GM19463 (cell line): ENCODE data around the gene NDUFS7.

Experiments used
- ATAC-seq: cut with Tn5 transposase; IDR thresholded peaks from one replicate; pipeline ENCODE4 v1.9.1; 2021; ENCODE audit warnings: mild to moderate bottlenecking, moderate library complexity; ENCODE audit not compliant: unreplicated experiment

Gene NDUFS7

DNA sequence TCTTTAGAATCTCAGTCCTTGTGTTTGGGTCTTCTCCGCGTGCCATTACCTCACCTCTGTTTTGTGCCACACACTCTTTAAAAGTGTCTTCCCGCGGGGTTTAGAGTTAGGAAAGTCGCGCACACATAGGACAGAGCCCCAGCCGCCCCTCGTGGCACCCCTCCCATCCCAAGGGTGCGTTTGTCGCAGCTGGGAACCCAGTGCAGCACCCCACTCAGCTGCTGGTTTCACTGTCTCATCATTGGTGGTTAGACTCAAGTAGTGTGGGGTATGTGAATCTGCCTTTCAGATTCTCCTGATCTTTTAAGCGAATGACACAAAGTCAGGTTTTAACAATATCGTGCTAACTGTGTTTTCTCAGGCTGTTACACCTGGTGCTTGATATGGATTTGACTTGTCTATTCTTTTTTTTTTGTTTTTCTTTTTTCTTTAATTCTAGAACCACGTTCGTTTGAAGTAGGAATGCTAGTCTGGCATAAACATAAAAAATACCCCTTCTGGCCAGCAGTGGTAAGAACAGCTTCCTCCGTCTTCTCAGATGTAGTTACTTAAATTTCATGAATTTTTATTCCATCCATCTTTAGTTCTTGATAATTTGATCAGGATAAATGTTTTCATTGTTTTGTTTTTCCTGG lies 19.5 kb upstream of the NDUFS7 start:
- no peak for ATAC-seq

DNA sequence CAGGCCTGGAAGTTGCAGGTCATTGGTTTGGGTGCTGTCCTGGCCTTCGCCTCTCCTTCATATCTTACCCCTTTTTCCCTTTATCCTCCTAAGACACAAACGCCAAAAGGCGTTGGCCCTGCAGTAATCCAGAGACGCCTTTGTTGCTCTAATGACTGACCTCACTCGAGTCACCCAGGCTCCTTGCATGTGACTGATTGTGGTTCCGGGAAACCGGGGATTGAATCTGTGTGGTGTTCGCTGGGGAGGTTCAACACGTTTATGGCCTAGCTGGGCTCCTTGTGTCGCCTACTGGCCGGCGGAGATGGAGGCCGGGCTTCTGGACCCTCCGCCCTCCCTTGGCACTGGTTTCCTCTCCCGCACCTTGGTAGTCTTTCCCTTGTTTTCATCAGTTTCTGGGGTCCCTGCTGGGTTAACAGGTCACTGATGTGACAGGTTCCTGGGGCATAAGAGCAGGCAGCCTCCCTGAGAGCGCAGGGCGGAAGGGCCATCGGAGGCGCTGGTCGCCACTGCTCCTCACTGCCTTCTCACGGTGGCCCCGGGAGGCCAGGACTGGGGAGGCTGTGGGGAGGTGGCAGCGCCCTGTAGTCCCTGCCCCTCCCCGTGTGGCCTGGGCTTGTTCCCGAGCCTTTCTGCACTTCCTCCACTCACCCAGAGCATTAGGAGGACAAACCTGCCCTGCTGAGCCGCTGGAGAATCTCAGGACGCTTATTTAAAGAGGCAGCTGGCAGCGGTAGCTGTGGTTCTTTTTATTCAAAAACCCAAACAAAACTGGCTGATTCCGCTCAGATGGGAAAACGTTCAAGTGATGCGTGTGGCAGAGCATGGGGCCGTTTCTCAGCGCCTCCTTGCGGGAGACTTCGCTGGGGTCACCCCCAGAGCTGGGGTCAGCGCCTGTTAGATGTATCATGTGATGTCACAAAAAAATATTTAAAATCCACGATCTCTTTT lies 18.1 kb upstream of the NDUFS7 start:
- ATAC-seq, result no peak

DNA sequence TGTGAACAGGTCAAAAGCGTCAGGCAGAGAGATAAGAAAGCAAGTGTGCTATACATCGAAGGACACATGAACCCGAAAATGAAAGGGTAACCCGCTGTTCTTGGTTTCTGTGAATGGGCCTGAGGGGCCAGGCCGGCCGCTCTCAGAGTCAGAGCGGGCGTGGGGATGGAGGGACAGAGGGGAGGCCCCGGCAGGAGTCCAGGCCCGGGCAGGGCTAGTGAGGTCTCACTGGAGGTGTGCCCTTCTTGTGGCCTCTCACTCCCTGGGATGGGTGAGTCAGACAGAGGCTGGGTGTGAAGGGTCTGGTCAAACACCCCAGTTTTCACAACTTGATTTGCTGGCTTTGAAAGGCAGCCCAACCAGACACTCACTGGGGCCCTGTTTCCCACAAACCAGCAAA lies 17.4 kb upstream of the NDUFS7 start:
- ATAC-seq, result no peak

DNA sequence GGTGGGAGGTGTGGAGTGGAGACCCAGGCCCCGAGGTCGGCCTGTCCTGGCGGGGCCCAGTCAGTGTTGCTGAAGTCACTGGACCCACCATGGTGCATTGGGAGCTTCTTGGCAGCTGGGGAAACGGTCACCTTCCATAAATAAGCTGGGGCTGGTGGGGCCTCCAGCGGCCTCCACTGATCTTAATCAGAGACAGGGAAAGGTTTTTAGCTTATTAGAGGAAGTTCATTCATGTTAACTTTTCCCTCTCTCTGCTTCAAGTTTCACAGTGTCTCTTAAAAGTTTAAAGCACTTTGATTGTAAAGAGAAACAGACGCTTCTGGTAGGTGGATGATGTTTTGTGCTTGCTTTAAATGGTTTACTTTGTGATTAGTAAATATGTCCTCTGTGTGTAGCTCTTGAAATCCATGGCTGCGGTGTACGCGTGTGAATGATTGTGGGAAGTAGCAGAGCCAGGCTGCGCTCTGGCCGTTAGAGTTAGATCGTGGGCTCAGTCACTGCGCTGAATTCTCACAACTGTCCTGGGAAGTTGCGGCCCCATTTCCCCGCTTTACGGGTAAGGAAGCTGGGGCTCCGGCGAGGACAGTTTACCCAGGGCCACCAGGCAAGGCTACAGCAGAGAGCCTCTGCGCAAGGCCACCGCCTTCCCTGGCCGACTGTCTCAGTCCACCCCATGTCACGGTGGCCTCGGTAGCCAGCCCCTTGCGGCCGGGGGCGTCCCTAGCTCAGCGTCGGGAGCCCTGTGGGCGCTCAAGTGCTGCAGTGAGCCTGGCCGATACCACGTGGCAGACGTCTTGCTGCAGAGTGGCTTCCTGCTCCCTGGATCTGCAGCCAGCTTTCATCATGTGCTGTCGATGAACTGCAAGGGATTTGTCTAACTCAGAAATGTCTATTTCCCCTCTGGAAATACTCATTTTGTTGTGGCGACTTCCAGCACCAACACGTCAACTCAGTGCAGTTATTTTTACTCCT lies 16.5 kb upstream of the NDUFS7 start:
- ATAC-seq, result no peak

DNA sequence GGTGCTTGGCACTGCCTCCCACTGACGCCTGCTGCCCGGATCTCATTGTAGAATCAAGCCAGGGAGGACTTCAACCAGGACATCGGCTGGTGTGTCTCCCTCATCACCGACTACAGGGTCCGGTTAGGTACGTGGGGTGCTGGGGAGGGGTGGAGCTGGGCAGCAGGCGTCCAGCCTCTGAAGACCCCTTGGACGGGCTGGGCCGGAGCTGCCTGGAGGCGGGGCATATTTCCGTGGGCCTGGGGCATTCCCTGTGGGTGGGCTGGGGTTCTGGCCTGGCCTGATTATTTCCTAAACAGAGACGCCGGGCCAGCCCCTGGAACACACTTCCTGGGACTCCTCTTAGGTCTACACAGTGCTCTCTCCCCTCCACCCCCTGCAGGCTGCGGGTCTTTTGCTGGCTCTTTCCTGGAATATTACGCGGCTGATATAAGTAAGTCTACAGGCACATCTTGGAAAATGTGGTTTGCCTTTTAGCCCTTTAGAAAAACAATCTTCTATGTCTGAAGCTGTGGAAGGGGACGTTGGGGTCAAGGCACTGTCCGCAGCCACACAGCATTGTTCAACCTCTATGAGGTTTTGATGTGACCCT lies 14.4 kb upstream of the NDUFS7 start:
- no peak for ATAC-seq

DNA sequence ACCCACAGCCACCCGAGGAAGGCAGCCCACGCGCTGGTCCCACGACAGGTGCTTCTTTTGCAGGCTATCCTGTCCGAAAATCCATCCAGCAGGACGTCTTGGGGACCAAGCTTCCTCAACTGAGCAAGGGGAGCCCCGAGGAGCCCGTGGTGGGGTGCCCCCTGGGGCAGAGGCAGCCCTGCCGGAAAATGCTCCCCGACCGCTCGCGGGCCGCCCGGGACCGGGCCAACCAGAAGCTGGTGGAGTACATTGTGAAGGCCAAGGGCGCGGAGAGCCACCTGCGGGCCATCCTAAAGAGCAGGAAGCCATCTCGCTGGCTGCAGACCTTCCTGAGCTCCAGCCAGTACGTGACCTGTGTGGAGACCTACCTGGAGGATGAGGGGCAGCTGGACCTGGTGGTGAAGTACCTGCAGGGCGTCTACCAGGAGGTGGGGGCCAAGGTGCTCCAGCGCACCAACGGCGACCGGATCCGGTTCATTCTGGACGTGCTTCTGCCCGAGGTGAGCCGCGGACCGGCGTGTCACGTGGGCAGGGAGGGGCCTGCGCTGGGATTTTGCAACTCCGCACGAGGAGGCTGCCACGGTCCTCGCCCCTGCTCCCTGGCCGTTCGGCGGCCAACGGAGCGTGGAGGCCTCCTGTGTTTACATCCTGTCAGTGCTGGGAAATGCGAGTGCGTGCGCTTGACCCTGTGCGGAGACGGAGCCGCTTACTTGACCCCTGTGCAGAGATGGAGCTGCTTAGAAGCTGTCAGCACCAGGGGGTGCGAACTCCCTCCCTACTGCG lies 12.9 kb upstream of the NDUFS7 start:
- no peak for ATAC-seq

DNA sequence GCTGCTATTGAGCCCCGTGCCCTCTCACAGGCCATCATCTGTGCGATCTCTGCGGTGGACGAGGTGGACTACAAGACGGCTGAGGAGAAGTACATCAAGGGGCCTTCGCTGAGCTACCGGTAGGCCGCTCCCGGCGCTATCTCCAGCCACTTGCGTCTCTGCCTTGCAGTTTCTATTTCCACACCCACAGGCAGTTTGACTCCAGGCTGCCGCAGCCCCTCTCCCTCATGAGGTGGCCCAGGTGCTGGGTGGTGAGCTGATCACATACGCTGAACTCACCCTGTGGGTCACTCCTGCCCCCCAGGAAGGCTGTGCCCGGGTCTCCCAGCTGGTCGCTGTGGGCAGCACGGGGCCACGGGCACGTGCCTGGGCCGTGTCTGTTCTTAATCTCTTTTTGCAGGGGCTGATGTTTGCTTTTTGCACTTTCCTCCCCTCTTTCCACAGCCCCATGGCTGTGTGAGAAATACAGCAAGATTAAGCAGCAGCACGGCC lies 10.6 kb upstream of the NDUFS7 start:
- ATAC-seq, result no peak

DNA sequence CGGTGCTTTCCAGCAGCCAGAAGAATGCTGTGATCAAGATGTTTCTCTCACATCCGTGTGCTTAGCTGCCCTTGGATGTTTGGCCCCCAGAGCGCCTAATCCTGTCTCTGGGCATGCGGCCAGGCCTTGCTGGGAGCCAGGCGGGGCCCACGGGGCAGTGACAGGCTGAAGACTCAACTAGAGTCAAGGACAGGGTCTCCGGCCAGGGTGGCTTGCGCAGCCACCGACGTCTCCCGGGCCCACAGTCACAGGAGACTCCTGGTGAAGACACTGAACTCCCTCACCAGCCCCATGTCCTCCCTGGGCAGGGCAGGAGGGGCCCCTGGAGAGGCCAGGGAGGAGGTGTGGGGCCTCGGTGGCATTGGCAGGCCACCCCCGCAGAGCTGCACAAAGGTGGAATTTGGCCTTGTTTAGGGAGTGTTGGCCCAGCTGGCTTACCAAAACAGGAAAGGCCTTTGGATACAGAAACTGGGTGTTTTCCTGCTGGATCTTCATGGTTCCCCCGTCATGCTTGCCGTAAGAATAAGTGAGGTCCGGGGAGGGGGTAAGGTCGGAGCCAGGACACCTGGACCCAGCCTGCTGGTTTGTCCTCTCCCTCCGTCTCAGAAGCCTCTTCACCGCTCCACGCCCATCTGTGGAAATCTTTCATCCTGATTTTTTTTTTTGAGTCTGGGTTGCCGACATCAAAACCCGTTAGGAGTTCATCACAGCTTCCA lies 10.0 kb upstream of the NDUFS7 start:
- no peak for ATAC-seq

DNA sequence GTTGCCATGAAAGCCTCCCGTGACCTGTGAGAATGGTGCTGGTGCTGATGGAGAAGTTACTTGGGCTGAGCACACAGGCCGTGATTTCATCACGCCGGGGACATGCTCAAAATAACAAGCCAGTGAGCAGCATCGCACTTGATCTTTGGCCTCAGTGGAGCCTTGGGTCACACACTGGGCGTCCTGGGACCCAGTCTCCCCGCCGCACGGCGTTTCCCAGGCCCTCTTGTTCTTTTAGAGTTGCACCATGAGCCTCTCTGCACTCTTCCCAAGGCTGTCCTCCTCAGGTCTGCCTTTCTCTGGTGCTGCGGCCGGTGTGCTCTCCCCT lies 9.5 kb upstream of the NDUFS7 start:
- ATAC-seq, result no peak

DNA sequence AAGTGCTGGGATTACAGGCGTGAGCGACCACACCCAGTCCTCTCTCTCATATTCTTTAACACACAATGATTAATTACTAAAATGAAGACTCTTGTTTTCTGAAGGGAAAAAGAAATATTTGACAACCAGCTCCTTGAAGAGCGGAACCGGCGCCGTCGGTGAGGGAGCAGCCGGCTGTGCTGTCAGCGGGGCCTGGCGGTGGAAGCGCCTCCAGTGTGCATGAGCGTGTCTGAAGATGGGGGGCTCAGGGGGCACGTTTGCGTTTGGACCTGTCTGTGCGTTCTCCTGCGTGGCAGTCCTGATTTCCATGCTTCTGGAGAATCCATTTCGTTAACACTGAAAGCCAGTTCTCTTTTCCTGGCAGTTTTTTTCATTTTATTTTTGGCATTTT lies 7.3 kb upstream of the NDUFS7 start:
- ATAC-seq, result no peak

DNA sequence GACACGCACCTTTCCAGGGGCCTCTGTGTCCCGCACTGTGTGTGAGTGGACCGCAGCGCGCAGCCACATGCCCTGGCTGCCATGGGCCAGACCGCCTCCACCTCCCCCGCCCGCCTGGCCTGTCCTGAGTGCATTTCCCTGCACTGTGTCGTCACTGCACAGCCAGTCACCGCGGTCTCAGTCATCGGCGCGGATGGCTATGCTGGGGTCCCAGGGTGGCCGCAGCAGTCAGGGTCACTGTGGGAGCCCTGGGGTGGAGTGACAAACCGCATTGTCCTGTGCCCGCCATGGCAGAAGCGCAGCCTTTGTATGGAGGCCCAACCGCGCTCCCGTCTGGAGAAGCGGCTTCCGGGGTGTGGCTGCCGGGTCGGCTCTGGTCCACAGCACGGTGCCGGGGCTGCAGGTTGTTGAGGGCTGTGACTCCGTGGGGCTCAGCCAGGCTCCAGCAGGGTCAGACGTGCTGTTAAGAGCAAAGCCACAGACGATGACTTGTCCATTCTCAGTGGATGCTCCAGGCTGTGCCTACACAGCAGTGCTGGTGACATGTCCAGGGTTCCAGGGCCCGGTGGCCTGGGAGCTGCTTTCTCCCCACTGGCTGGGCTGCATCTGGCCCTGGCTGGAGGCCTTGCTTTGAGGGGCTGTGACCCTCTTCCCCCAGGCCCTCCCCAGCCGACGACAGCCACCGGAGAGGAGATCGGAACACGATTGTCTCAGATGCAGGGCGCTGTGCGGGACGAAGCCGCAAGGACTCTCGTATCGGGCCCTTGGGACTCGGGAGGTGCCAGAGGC lies 6.3 kb upstream of the NDUFS7 start:
- no peak for ATAC-seq

DNA sequence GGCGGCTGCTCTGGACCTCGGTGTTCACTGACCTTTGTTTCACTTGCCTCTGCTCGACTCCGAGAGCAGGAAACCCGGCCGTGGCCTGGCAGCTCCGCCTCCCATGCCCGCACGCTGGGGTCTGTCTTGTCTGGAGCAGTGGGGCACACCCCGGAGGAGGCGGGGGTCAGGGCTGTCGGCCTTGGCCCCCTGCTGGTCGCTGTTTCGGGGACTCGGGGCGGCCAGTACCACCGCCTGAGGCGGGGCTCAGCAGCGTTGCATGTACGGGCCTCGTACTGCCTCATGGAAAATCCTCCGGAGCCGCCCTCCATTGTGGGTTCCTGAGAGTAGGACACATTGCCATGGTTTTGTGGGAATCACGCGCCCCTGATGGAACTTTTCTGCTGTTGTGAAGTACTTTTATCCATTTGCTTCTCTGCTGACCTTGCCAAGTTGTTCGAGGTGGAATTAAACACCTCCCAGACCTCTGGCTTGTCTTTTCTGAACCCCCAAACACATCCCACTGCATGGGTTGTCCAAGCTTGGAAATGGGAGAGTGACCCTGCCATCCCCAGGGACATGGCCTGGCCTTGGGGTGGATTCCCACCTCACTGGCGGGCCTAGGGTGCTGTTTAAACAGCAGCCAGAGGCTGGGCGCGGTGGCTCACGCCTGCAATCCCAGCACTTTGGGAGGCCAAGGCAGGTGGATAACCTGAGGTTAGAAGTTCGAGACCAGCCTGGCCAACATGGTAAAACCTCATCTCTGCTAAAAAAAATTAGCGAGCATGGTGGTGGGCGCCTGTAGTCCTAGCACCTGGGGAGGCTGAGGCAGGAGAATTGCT lies 5.5 kb upstream of the NDUFS7 start:
- no peak for ATAC-seq

DNA sequence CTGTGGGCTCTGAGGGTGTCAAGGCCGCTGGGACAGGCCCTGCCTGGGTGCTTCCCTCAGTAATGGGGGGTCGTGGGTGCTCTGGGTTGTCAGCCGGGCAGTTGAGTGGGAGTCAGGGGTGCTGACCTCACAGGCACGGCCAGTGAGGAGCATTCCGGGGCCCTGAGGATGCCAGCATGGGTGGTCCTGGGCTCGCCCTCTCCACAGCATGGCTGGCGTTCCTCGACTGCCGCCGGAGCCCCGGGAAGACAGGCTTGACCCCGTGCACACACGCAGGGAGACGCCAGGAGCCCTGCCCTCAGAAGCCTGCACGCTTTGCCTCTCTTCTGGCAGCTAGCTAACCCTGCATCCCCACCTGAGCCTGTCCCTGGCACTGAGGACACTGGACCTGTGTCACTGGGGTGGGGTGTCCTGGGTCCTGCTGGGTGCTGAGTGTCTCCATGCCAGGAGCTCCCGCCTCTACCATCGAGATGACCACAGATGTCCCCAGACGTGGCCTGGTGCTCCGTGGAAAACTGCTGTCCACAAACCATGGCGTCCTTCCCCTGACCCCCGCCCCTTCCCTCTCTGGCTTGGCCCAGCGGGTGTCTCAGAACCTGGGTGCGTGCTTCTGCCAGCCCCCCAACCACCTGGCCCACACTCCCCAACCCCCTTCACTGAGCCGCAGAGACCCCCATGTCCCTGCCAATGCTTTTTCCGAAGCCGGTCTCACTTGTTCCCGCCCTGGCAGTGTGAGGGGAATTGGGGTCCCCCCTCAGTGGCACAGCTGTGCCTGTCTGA lies 4.4 kb upstream of the NDUFS7 start:
- no peak for ATAC-seq

DNA sequence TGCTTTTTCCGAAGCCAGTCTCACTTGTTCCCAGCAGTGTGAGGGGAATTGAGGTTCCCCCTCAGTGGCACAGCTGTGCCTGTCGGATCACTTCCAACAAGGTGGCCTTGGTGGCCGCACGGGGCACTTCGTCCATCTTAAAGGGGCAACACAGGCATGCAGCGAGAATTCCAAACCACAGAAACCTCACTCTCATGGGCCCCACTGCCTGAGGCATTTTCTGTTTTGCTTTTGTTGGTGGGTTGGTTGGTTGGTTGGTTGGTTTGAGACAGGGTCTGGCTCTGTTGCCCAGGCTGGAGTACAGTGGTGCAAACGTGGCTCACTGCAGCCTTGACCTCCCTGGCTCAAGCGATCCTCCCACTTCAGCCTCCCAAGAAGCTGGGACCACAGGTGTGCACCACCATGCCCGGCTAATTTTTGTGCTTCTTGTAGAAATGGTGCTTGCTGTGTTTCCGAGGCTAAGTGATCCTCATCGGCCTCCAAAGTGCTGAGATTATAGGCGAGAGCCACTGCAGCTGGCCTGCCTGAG lies 3.7 kb upstream of the NDUFS7 start:
- ATAC-seq, result no peak

DNA sequence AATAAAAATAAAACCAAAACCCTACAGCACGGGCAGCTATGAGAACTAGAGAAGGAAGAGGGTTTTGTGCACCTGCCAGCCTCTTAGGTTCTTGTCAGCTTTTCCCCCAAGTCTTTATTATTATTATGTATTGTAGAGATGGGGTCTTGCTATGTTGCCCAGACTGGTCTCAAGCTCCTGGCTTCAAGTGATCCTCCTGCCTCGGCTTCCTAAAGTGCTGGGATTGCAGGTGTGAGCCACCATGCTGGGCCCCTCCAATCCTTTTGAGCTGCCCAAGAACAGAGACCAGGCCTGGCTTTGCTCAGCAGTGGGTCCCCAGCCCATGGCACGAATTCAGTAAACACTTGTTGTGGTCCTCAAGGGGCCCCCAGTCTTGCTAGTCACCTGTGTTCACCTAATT lies 1.5 kb upstream of the NDUFS7 start:
- no peak for ATAC-seq

DNA sequence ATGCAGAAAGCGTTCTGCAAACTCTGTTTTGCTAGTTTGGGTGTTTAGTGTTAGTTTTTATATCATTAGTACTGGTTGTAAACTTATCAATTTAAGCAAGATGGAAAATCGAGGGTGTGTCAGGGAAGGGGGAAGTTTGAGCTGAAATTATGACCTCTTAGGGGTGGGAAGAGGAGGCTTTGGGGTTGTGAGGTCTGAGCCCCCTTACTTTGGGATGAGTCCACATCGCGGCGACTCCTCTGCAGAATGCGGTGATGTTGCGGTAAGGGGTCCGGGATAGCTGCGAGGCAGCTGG lies 743 bp upstream of the NDUFS7 start:
- ATAC-seq, result no peak

DNA sequence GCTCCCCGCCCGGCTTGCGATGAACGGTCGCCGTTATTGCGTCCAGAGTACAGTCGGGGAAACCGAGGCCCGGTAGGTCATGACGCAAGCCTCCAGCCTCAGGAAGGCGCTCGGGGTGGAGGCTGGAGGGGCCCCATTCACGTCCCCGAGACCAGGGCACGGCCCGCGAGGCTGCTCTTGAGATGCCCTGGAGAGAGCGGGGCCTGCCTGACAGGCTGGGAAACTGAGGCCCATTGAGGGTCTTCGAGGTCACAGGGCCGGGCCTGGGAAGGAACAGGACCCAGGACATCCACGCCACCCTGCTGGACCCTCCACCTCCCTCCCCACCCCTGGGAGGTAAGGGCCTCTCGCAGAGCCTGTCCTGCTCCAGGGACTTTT lies 367 bp downstream of the NDUFS7 start:
- no peak for ATAC-seq
